WTC11 (cell line): ENCODE measurements around the gene C9orf50.
"Not testable (repeated sequence)": the region's sequence is repeated elsewhere in the genome, so short reads cannot be mapped to it uniquely, and the experiment has no call there.

Experiments used
- CREM ChIP-seq: sonication (generic); formaldehyde crosslinking; IDR thresholded peaks from 2 replicates; pipeline ENCODE4 v1.8.1; 2022; ENCODE audit warnings: mild to moderate bottlenecking, missing genetic modification reagents, moderate library complexity
- JUN ChIP-seq: sonication (generic); formaldehyde crosslinking; IDR thresholded peaks from 2 replicates; pipeline ENCODE4 v1.8.0; 2023; ENCODE audit warnings: mild to moderate bottlenecking, missing genetic modification reagents
- PRRX2 ChIP-seq: fragments of 250-450 bp; sonication (Bioruptor Pico); IDR thresholded peaks from 2 replicates; pipeline ENCODE4 v1.8.0; 2021; ENCODE audit warnings: mild to moderate bottlenecking
- SMAD3 ChIP-seq: sonication (generic); formaldehyde crosslinking; IDR thresholded peaks from 2 replicates; pipeline ENCODE4 v1.8.0; 2022; ENCODE audit warnings: missing genetic modification reagents, mild to moderate bottlenecking, borderline replicate concordance
- SP1 ChIP-seq: sonication (generic); formaldehyde crosslinking; conservative IDR thresholded peaks from 2 replicates; pipeline ENCODE4 v1.8.1; 2022; ENCODE audit warnings: missing genetic modification reagents
- ZNF138 ChIP-seq: sonication (generic); formaldehyde crosslinking; conservative IDR thresholded peaks from 2 replicates; pipeline ENCODE4 v1.8.1; 2022; ENCODE audit warnings: mild to moderate bottlenecking, moderate library complexity, missing genetic modification reagents
- TF ChIP-seq, protein P1 (sequence below): fragments of 200-600 bp; IDR thresholded peaks from 2 replicates; pipeline ENCODE4 v1.8.0; 2022; ENCODE audit warnings: antibody characterized with exemption
- TF ChIP-seq, protein P2 (sequence below): sonication (generic); formaldehyde crosslinking; IDR thresholded peaks from 2 replicates; pipeline ENCODE4 v1.8.1; 2022; ENCODE audit warnings: low read depth, missing genetic modification reagents, borderline replicate concordance
- TF ChIP-seq, protein P3 (sequence below): sonication (generic); formaldehyde crosslinking; IDR thresholded peaks from 2 replicates; pipeline ENCODE4 v1.8.1; 2023; ENCODE audit warnings: mild to moderate bottlenecking, missing genetic modification reagents
- TF ChIP-seq, protein P4 (sequence below): sonication (generic); formaldehyde crosslinking; conservative IDR thresholded peaks from 2 replicates; pipeline ENCODE4 v1.8.1; 2023; ENCODE audit warnings: mild to moderate bottlenecking, low read depth, missing genetic modification reagents, moderate library complexity

DNA sequence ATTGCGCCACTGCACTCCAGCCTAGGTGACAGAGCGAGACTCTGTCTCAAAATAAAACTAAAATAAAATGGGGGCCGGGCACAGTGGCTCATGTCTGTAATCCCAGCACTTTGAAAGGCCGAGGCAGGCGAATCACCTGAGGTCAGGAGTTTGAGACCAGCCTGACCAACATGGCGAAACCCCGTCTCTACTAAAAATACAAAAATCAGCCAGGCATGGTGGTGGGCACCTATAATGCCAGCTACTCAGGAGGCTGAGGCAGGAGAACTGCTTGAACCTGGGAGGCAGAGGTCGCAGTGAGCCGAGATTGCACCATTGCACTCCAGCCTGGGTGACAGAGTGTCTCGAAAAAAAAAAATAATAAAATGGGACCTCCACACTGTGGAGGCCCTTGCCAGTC, 15.4 kb upstream of the C9orf50 start:
- TF ChIP-seq CREM (CRISPR knock-in tag); SMAD3 (CRISPR knock-in tag); SP1; PRRX2 (CRISPR knock-in tag); ZNF138; JUN (CRISPR knock-in tag): not testable (repeated sequence)
- TF ChIP-seq, protein P1, sequence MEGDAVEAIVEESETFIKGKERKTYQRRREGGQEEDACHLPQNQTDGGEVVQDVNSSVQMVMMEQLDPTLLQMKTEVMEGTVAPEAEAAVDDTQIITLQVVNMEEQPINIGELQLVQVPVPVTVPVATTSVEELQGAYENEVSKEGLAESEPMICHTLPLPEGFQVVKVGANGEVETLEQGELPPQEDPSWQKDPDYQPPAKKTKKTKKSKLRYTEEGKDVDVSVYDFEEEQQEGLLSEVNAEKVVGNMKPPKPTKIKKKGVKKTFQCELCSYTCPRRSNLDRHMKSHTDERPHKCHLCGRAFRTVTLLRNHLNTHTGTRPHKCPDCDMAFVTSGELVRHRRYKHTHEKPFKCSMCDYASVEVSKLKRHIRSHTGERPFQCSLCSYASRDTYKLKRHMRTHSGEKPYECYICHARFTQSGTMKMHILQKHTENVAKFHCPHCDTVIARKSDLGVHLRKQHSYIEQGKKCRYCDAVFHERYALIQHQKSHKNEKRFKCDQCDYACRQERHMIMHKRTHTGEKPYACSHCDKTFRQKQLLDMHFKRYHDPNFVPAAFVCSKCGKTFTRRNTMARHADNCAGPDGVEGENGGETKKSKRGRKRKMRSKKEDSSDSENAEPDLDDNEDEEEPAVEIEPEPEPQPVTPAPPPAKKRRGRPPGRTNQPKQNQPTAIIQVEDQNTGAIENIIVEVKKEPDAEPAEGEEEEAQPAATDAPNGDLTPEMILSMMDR: not testable (repeated sequence)
- TF ChIP-seq, protein P2, sequence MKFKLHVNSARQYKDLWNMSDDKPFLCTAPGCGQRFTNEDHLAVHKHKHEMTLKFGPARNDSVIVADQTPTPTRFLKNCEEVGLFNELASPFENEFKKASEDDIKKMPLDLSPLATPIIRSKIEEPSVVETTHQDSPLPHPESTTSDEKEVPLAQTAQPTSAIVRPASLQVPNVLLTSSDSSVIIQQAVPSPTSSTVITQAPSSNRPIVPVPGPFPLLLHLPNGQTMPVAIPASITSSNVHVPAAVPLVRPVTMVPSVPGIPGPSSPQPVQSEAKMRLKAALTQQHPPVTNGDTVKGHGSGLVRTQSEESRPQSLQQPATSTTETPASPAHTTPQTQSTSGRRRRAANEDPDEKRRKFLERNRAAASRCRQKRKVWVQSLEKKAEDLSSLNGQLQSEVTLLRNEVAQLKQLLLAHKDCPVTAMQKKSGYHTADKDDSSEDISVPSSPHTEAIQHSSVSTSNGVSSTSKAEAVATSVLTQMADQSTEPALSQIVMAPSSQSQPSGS (CRISPR knock-in tag): not testable (repeated sequence)
- TF ChIP-seq, protein P3, sequence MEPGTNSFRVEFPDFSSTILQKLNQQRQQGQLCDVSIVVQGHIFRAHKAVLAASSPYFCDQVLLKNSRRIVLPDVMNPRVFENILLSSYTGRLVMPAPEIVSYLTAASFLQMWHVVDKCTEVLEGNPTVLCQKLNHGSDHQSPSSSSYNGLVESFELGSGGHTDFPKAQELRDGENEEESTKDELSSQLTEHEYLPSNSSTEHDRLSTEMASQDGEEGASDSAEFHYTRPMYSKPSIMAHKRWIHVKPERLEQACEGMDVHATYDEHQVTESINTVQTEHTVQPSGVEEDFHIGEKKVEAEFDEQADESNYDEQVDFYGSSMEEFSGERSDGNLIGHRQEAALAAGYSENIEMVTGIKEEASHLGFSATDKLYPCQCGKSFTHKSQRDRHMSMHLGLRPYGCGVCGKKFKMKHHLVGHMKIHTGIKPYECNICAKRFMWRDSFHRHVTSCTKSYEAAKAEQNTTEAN: not testable (repeated sequence)
- TF ChIP-seq, protein P4, sequence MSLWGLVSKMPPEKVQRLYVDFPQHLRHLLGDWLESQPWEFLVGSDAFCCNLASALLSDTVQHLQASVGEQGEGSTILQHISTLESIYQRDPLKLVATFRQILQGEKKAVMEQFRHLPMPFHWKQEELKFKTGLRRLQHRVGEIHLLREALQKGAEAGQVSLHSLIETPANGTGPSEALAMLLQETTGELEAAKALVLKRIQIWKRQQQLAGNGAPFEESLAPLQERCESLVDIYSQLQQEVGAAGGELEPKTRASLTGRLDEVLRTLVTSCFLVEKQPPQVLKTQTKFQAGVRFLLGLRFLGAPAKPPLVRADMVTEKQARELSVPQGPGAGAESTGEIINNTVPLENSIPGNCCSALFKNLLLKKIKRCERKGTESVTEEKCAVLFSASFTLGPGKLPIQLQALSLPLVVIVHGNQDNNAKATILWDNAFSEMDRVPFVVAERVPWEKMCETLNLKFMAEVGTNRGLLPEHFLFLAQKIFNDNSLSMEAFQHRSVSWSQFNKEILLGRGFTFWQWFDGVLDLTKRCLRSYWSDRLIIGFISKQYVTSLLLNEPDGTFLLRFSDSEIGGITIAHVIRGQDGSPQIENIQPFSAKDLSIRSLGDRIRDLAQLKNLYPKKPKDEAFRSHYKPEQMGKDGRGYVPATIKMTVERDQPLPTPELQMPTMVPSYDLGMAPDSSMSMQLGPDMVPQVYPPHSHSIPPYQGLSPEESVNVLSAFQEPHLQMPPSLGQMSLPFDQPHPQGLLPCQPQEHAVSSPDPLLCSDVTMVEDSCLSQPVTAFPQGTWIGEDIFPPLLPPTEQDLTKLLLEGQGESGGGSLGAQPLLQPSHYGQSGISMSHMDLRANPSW (CRISPR knock-in tag): not testable (repeated sequence)
